HG03280 (cell line): ENCODE data around the gene PXDN.
"Not testable (repeated sequence)": the region's sequence is repeated elsewhere in the genome, so short reads cannot be mapped to it uniquely, and the experiment has no call there.

ENCODE experiments used
- ATAC-seq: cut with Tn5 transposase; IDR thresholded peaks from one replicate; pipeline ENCODE4 v1.9.1; 2021; ENCODE audit warnings: mild to moderate bottlenecking, moderate library complexity; ENCODE audit not compliant: unreplicated experiment

PXDN gene

GRCh38 chr2:1775511-1776035 is 31.3 kb upstream of the PXDN start:
- ATAC-seq, result no peak

DNA sequence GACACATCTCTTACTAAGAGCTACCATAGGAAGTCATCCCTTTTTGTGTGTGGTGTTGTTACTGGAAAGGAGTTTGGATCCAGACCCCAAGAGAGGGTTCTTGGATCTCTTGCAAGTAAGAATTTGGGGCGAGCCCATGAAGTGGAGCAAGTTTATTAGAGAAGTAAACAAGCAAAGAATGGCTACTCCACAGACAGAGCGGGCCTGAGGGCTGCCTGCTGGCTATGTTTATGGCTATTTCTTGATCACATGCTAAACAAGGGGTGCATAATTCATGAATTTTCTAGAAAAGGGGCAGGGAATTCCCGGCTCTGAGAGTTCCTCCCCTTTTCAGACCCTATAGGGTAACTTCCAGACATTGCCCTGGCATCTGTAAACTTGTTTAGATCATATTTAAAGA is 30.6 kb upstream of the PXDN start:
- no peak for ATAC-seq

DNA sequence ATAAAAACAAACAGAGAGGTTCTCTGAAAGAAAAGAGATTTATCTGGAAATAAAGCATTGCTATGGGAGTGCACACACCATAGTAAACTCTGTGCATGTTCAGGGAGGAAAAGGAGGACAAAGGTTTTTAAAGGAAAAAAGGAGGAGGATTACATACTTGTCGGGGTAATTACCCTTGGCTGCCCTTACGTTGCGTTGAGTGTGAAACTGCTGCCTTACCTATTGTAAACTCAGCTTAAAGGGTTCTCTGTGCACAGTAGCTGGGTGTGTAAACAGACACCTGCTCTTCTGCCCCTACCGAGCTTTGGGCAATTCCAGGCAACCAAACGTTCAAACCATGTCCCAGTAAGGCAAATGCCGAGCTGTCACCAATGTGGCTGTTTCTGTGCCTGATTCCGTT is 29.6 kb upstream of the PXDN start:
- ATAC-seq, result no peak

DNA sequence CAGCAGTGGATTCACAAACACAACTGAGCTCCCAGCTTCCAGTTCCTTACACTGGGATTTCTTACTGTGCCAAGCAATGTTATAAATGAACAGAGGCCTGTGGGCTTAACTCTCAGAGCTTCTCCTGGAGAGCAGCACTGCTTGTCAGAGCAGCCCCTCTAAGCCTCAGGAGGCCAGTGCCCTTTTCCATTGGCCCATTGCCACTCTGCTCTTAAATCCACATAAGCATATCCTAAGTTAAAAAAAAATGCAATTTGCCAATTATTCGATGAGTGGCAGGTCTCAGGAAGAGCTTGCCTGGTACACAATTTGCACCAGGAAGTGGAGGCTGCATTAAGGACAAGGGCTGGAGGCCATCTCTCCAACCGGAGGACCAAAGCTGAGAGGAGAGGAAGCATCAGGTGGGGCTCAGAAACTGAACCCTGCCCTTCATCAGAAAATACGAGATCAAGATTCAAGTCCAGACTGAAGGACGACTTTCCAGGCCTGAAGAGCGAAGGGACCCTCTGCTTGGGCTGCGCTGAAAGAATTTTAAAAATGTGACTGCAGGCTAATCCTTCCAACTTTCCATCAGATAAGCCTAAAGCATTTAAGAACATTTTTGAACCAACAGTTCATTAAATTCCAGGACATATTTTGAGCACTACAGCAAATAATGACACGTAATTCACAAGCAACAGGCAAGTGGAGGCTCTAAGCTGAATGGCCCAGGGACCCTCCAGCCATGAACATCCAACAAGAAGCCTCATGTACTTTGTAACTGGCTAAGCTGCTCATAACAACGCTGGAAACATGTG is 28.4 kb upstream of the PXDN start:
- no peak for ATAC-seq

DNA sequence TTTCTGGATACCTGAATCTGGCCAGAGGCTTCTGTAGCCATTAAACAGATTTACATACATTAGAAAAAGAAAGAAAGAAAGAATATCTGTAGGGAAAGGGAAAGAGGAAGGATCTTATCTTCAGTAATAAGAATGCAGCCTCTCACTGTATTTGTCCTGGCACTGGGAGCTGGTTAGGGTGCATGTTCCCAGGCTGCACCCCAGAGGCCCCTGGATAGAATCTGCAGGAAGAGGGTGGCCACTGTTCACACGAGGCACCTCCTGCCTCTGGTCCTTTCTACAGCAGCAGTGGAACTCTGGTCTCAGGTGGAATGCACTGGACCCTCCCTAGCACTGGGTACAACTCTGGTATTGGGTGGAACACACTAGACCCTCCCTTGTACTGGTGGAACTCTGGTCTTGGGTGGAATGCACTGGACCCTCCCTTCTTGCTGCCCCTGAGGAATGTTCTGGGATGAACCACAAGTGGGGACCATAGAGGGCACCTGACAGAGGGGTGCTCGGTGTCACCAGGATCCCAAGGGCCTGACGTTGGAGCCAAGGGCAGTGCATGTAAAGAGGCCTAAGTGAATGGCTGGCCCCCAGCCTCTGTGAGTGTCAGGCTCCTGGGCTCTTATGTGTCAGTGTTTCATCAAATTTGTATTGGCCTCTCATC is 27.4 kb upstream of the PXDN start:
- no peak for ATAC-seq

- ATAC-seq, result no peak
These were observed 26.5 kb upstream of the PXDN start for GRCh38 chr2:1770566-1771380.

GRCh38 chr2:1769703-1770422 is 25.5 kb upstream of the PXDN start:
- no peak for ATAC-seq

DNA sequence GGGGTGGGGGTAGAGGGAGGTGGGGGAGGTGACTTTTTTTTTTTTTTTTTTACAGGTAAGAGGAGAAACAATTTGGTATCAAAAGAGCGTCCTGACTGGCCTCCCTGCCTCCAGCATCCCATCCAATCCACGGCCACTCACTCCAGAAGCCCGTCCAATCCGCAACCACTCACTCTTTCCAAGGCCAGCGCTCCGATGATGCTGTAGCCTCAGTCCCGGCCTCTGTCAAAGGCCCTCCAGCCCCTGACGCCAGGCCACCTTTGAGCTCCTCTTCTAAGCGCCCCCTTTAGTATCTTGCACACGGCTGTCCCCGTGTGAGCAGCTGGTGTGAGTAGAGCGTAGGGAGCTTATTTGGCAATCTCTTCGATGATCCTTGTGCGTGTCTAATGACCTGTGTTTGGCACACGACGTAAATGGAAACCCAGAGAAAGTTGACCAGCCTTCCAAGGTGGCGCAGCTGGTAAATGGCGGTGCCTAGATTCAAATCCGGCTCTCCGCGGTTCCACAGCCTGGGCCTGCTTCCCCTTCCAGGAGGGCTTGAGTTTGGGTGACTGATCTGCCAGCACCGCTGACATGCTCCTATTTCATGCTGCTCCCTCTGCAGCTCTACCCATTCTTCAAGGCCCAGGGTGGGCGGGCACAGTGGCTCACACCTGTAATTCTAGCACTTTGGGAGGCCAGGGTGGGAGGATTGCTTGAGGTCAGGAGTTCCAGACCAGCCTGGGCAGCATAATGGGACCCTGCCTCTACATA is 23.8 kb upstream of the PXDN start:
- no peak for ATAC-seq

DNA sequence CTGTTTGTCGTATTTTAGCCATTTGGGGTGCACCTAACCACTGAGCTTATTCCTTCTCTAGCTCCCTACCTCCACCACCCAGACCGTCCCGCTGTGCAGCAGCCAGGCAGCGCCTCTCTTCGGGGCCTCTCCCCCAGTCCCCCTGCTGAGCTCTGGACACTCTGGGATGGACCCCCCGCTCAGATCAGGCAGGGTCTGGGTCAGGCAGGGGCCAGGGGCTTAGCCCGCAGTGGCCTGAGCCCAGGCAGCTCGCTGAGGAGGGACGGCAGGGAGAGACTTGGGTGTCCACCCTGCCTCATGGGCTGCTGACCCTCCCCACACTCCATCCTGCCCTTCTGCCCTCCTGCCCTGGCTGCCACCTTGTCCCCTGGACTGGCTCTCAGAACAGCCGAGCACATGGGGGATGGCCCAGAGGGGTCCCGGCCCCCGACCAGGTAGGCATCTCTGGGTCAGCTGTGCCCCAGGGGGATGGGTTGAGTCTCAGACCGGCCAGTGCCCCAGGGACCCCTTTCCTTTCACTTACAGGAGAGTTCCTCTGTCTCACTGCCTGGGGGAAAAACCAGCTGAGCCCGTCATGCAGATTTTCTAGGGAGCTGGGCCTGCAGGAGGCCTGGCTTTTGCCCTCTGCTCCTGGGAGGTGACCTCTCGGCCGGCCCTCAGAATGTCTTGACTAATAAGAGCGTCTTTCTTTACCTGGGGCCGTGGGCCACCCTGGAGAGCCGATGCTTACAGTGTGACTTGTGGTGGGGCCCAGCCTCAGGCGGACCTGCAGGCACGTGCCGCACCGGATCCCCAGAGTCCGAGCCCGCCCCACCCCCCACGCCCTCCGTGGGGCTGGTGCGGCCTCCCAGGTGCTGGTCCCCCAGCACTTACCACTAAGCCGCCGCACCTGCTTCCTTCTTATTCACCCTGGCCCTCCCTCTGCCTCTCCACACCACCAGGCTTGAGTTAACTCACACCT is 22.8 kb upstream of the PXDN start:
- ATAC-seq, result no peak

- ATAC-seq, result no peak
These were observed 22.1 kb upstream of the PXDN start for GRCh38 chr2:1766425-1766824.

GRCh38 chr2:1765201-1765600 is 20.9 kb upstream of the PXDN start:
- ATAC-seq, result not testable (repeated sequence)

DNA sequence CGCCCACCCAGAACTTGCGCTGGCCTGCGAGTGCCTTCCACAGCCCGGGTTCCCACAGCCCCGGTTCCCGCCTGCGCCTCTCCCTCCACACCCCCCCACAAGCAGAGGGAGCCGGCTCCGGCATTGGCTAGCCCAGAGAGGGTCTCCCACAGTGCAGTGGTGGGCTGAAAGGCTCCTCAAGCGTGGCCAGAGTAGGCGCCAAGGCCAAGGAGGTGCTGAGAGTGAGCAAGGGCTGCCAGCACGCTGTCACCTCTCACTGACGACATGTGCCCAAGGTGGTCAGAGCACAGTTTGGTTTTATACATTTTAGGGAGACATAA is 15.3 kb upstream of the PXDN start:
- ATAC-seq, result no peak

GRCh38 chr2:1758774-1759610 is 14.7 kb upstream of the PXDN start:
- ATAC-seq, result no peak

DNA sequence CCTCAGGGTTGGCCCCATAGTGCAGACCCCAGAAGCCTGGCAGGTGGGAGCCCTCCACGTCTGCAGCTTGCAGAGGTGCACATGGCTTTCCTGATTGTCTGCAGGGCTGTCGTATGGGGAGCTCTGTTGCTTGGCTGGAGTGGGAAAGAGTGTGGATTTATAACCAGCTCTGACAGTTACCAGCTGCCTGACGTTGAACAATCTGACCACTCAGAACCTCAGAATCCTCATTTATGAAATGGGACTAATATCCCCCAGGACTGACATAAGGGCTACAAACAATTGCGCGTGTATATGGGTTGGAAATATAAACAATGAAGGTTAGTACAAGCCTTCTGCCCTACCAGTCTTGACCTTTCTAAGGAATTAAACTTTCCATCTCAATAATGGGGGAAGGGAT is 13.9 kb upstream of the PXDN start:
- no peak for ATAC-seq

DNA sequence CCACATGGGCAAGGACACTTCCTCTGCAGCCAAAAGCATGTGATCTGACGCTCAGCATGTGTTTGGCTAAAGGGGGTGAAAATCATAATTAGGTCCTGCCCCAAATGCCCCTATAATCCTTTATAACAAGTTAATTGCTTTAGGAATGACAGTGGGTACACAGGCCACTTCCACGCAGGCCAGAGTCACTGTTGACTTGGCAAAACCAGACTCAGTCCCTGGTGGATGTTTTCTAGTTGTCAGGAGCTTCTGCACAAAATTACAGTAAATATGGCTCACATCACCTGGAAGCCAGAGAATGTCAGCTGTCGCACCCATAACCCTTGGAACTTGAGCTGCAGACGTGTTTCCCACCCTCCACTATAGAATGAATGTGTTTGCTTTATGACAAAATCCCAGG is 13.3 kb upstream of the PXDN start:
- no peak for ATAC-seq

DNA sequence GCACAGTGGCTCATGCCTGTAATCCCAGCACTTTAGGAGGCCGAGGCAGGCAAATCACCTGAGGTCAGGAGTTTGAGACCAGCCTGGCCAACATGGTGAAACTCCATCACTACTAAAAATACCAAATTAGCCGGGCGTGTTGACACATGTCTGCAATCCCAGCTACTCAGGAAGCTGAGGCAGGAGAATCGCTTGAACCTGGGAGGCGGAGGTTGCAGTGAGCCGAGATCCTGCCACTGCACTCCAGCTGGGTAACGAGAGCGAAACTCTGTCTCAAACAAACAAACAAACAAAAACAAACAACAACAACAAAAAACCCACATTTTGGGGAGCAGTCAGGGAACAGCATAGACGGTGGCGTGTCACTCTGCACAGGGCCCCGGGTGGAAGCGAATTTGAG is 12.8 kb upstream of the PXDN start:
- not testable (repeated sequence) for ATAC-seq

DNA sequence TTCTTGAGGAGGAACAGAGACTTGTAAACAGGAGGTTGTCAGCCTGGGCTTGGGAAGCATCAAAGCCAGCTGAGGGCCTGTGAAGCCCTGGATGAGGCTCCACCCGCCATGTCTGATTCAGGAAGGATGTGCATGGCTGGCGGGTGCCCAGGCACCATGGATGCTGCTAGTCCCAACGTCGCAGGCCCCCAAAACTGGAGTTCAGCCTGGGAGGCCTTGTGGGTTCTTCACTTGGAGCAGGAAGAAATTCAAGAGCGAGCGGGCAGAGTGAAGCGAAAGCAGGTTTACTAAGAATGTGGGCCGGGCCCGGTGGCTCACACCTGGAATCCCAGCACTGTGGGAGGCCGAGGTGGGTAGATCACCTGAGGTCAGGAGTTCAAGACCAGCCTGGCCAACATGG is 12.1 kb upstream of the PXDN start:
- ATAC-seq, result no peak

DNA sequence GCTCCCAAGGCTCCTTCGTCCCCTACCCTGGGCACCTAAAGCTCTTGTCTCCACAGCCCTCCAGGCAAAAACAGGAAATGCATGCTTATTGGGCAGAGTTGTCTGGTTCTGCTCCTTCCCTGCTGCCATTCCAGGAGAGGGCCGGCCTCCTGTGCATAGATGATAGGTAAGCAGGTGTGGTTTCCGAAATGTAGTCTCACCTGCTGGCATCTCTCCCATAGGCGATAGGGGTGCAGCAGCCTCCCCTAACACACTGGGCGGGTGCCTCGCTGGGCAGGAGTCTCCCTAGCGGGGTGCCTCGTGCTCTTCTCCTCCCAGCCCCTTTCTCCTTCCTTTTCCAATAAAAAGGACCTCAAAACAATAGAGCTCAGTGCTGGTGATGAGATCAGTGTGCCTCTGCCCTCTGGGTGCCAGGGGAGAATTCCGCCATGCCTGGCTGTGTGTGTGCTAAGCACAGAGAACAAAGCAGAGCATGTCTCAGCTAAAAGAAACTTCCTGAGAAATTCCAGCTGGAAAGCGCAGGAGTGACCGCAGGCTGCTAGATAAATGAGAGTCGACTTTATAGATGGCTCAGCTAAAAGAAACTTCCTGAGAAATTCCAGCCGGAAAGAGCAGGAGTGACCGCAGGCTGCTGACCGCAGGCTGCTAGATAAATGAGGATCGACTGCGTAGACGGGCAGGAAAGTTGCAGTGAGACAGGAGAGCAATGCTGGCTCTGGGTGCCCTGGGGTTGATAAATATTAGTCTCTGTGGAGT is 11.3 kb upstream of the PXDN start:
- ATAC-seq, result no peak
